Mesothelial cell of epicardium (in vitro differentiated cells): Measurements from ENCODE around the gene PLA2G4A. TPM values are rescaled to one million over a fixed set of nuclear protein-coding genes. Genes with fewer than 3 reads are reported as not detected.
A peak's percentile ranks its signal among the peaks of the same experiment; 100 is the strongest.

Source experiments
- DNase-seq, 2 experiments: peaks; one replicate each; pipeline ENCODE4 v3.0.0; 2021; ENCODE audit warnings: low spot score in 2 of 2; ENCODE audit not compliant: unreplicated experiment in 2 of 2
- H3K27ac Mint-ChIP-seq: 2 replicates; pipeline ENCODE4 v1.8.0; 2021; ENCODE audit warnings: mixed read lengths
- H3K27me3 Mint-ChIP-seq: 2 replicates; pipeline ENCODE4 v1.8.0; 2021; ENCODE audit warnings: low read depth, mixed read lengths
- H3K36me3 Mint-ChIP-seq: 2 replicates; pipeline ENCODE4 v1.8.0; 2021; ENCODE audit warnings: mixed read lengths
- H3K4me1 Mint-ChIP-seq: 2 replicates; pipeline ENCODE4 v1.8.0; 2021; ENCODE audit warnings: mixed read lengths
- H3K4me3 Mint-ChIP-seq: 2 replicates; pipeline ENCODE4 v1.8.0; 2021; ENCODE audit warnings: mild to moderate bottlenecking, moderate library complexity, mixed read lengths
- H3K9me3 Mint-ChIP-seq: 2 replicates; pipeline ENCODE4 v1.8.0; 2021; ENCODE audit warnings: mixed read lengths
- total RNA-seq: library from RNA; stranded (reverse); gene quantifications from 3 replicates; pipeline ENCODE4 v1.2.1, GENCODE V29; 2021
- TF ChIP-seq, protein P1 (sequence below): fragments of 200-600 bp; sonication (generic); IDR thresholded peaks from one replicate; pipeline ENCODE4 v1.5.0; 2021; ENCODE audit warnings: antibody characterized with exemption; ENCODE audit not compliant: unreplicated experiment

Gene PLA2G4A
- total RNA-seq, 1 donor from 2014 or later, result 12.5 TPM

DNA sequence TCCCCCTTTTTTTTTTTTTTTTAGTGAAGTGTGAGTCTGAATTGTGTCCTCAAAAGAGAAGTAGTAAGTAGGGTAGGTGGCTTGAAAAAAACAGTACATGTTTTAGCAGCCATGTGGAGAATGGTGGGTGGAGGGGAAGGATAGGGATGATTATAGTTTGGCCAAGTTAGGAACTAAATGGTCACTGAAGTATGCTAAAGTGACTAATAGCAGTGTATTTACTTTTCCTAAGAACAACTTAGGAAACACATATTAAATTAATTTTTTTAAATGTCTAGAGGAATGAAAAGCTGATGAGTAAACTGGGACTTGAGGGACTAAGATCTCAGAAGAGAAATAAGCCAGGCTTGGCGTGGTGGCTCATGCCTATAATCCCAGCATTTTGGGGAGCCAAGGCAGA, 55.5 kb downstream of the PLA2G4A start:
- H3K4me1 Mint-ChIP-seq, result peaks cover 53% of the 10 kb centered on the region
- no peak for DNase-seq
- H3K27me3 Mint-ChIP-seq, result no peaks in the 10 kb centered on the region
- TF ChIP-seq, protein P1, sequence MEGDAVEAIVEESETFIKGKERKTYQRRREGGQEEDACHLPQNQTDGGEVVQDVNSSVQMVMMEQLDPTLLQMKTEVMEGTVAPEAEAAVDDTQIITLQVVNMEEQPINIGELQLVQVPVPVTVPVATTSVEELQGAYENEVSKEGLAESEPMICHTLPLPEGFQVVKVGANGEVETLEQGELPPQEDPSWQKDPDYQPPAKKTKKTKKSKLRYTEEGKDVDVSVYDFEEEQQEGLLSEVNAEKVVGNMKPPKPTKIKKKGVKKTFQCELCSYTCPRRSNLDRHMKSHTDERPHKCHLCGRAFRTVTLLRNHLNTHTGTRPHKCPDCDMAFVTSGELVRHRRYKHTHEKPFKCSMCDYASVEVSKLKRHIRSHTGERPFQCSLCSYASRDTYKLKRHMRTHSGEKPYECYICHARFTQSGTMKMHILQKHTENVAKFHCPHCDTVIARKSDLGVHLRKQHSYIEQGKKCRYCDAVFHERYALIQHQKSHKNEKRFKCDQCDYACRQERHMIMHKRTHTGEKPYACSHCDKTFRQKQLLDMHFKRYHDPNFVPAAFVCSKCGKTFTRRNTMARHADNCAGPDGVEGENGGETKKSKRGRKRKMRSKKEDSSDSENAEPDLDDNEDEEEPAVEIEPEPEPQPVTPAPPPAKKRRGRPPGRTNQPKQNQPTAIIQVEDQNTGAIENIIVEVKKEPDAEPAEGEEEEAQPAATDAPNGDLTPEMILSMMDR, result no peak
- no peak overlapping the region for H3K27ac Mint-ChIP-seq
- peaks cover 25% of the 10 kb centered on the region for H3K9me3 Mint-ChIP-seq
- H3K4me3 Mint-ChIP-seq, result no peak overlapping the region
- H3K36me3 Mint-ChIP-seq, result peaks cover 16% of the 10 kb centered on the region

DNA sequence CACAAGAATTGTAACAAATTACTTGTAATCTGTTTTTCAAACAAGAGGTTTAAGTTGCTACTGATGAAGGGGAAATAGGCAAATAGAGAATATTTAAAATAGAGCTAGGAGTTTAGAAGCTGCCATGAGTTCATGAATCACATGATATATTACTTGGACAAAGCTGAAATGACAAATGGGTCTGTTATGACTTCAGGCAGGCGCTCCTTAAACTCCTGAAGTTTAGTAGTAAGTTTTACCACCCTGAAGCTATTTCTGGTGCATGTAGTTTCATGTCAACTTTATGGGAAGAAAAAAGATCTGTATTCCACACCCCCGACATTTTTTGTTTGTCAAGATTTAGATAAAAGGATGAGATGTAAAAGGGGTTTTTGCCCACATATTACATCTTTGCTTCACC, 58.5 kb downstream of the PLA2G4A start:
- Mint-ChIP-seq H3K27ac (peak overlapping the region; percentile 37), H3K36me3 (peaks cover 20% of the 10 kb centered on the region), H3K9me3 (peaks cover 31% of the 10 kb centered on the region), H3K4me1 (peaks cover 36% of the 10 kb centered on the region), H3K4me3 (no peak overlapping the region), H3K27me3 (no peaks in the 10 kb centered on the region)
- TF ChIP-seq, protein P1, result no peak
- no peak for DNase-seq

DNA sequence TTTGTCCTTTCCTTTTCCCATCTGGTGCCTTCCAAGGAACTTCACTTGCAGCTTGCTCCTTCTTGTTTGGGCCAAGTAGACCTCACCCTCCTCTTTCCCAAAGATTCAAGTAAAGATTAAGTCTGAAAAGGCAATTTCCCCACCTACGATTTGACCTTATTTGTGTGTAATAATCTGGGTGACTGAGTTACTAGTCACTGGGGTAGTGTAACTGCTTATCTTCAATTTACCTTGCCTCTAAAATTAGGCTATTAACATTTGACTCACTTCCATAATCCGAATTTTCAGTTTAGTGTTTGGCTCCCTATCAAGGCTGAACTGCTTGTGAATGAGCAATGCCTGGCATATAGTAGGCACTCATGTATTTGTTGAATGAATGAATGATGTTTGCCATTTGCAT, 59.6 kb downstream of the PLA2G4A start:
- H3K27ac Mint-ChIP-seq, result no peak overlapping the region
- DNase-seq, result no peak
- TF ChIP-seq, protein P1, result no peak
- peaks cover 20% of the 10 kb centered on the region for H3K36me3 Mint-ChIP-seq
- H3K9me3 Mint-ChIP-seq, result peaks cover 24% of the 10 kb centered on the region
- peaks cover 26% of the 10 kb centered on the region for H3K4me1 Mint-ChIP-seq
- no peak overlapping the region for H3K4me3 Mint-ChIP-seq
- H3K27me3 Mint-ChIP-seq, result no peaks in the 10 kb centered on the region

DNA sequence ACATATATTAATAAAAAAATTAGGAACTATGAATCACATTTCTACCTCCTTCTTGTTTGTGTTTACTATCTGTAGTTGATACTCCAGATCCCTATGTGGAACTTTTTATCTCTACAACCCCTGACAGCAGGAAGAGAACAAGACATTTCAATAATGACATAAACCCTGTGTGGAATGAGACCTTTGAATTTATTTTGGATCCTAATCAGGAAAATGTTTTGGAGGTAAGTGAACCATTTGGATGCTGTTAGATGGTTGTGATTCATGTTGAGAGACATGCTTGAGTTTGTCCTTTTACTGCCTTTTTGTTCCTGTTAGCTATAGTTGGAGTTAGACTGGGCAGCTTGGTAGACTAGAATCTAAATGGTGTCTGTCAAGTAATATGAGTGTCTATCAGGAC, 64.2 kb downstream of the PLA2G4A start:
- H3K9me3 Mint-ChIP-seq, result peaks cover 6% of the 10 kb centered on the region

DNA sequence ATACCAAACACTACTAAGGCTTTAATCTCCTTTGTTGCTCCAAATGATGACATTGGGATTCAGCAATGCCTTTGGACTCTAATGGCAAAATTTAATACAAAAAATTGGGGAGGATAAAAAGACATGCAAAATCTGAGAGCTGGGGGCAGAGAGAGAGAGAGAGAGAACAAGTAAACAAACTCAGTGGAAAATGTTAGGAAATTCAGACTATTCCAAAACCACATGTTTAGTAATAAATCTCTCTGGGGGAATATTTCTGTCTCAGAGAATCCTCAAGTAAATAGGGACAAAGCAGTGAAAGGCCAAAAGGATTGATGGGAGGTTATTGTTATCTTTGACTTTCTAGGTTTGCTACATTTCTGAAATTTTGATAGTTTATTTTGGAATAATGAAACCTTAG, 65.7 kb downstream of the PLA2G4A start:
- peaks cover 13% of the 10 kb centered on the region for H3K9me3 Mint-ChIP-seq
- no peak for DNase-seq
- TF ChIP-seq, protein P1, result no peak
- no peak overlapping the region for H3K4me3 Mint-ChIP-seq
- no peaks in the 10 kb centered on the region for H3K27me3 Mint-ChIP-seq
- no peak overlapping the region for H3K27ac Mint-ChIP-seq
- H3K36me3 Mint-ChIP-seq, result peaks cover 7% of the 10 kb centered on the region
- H3K4me1 Mint-ChIP-seq, result peaks cover 13% of the 10 kb centered on the region

More for the DNA sequence above, 64.2 kb downstream of the PLA2G4A start:
- Mint-ChIP-seq H3K36me3 (peaks cover 7% of the 10 kb centered on the region), H3K4me1 (peaks cover 20% of the 10 kb centered on the region), H3K27ac (no peak overlapping the region), H3K27me3 (no peaks in the 10 kb centered on the region), H3K4me3 (no peak overlapping the region)
- TF ChIP-seq, protein P1, result no peak
- no peak for DNase-seq

DNA sequence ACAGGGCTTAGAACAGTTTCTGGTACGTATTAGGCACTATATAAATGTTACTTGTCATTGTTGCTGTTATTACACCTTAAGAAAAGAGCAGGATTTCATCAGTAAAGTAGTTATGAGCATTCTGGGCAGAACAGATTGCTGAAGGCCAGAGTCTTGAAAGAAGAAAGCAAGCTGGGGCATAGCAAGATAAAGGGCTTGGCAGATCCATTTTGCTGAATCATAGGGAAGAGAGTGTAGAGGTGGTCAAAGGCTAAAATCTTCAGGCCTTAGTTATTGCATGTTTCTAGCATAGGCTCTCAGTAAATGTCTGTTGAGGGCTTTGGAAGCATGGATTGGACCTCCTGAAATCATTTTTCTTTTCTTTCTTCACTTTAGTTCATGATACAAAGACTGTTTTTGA, 67.5 kb downstream of the PLA2G4A start:
- TF ChIP-seq, protein P1, result no peak
- Mint-ChIP-seq H3K27me3 (no peaks in the 10 kb centered on the region), H3K4me3 (no peak overlapping the region), H3K27ac (peak overlapping the region; percentile 65), H3K9me3 (peaks cover 10% of the 10 kb centered on the region), H3K4me1 (peaks cover 21% of the 10 kb centered on the region), H3K36me3 (peaks cover 6% of the 10 kb centered on the region)
- DNase-seq, result no peak
